Glutamatergic neuron (in vitro differentiated cells): Measurements from ENCODE around the gene NDUFV2. TPM values are rescaled to one million over a fixed set of nuclear protein-coding genes. Genes with fewer than 3 reads are reported as not detected.

ENCODE experiments used
- DNase-seq: peaks from one replicate; pipeline ENCODE4 v3.0.0; 2022
- H3K27ac Mint-ChIP-seq: one replicate; pipeline ENCODE4 v1.8.0; 2020; ENCODE audit warnings: mild to moderate bottlenecking, mixed read lengths, inconsistent platforms; ENCODE audit not compliant: unreplicated experiment
- H3K27me3 Mint-ChIP-seq: one replicate; pipeline ENCODE4 v1.8.0; 2020; ENCODE audit warnings: mild to moderate bottlenecking, moderate library complexity, mixed read lengths, inconsistent platforms; ENCODE audit not compliant: unreplicated experiment
- H3K36me3 Mint-ChIP-seq: one replicate; pipeline ENCODE4 v1.8.0; 2020; ENCODE audit warnings: mild to moderate bottlenecking, mixed read lengths, inconsistent platforms; ENCODE audit not compliant: unreplicated experiment
- H3K4me1 Mint-ChIP-seq: one replicate; pipeline ENCODE4 v1.8.0; 2020; ENCODE audit warnings: mild to moderate bottlenecking, low read depth, mixed read lengths, inconsistent platforms; ENCODE audit not compliant: unreplicated experiment
- H3K4me3 Mint-ChIP-seq: one replicate; pipeline ENCODE4 v1.8.0; 2020; ENCODE audit warnings: mild to moderate bottlenecking, mixed read lengths, inconsistent platforms; ENCODE audit not compliant: unreplicated experiment
- H3K9me3 Mint-ChIP-seq: one replicate; pipeline ENCODE4 v1.8.0; 2020; ENCODE audit warnings: mild to moderate bottlenecking, moderate library complexity, mixed read lengths, inconsistent platforms; ENCODE audit not compliant: unreplicated experiment
- CTCF ChIP-seq: fragments of 200-600 bp; sonication (generic); IDR thresholded peaks from one replicate; pipeline ENCODE4 v1.5.0; 2021; ENCODE audit not compliant: partially characterized antibody, unreplicated experiment
- total RNA-seq: library from RNA; stranded (reverse); fragmentation: NEBNext Ultra II Directional; extraction: Animal tissue kit (Norgen Biotek cat#: 25700); gene quantifications from one replicate; pipeline ENCODE4 v1.2.1, GENCODE V29; 2021; ENCODE audit not compliant: unreplicated experiment

NDUFV2 gene
- total RNA-seq, 1 donor from 2014 or later, result 133 TPM

GRCh38 chr18:9177466-9177865 is 75.0 kb downstream of the NDUFV2 start:
- Mint-ChIP-seq H3K9me3 (no peaks in the 10 kb centered on the region), H3K27me3 (no peaks in the 10 kb centered on the region), H3K36me3 (no peaks in the 10 kb centered on the region), H3K27ac (no peak overlapping the region), H3K4me3 (no peak overlapping the region), H3K4me1 (no peaks in the 10 kb centered on the region)
- no peak for DNase-seq
- no peak for TF ChIP-seq CTCF

GRCh38 chr18:9178557-9178956 is 76.1 kb downstream of the NDUFV2 start:
- Mint-ChIP-seq H3K4me1 (no peaks in the 10 kb centered on the region), H3K27ac (no peak overlapping the region), H3K36me3 (no peaks in the 10 kb centered on the region), H3K4me3 (no peak overlapping the region), H3K9me3 (no peaks in the 10 kb centered on the region), H3K27me3 (no peaks in the 10 kb centered on the region)
- no peak for DNase-seq
- no peak for TF ChIP-seq CTCF

- TF ChIP-seq CTCF, result no peak
- Mint-ChIP-seq H3K27me3 (no peaks in the 10 kb centered on the region), H3K4me3 (no peak overlapping the region), H3K9me3 (no peaks in the 10 kb centered on the region), H3K4me1 (no peaks in the 10 kb centered on the region), H3K36me3 (no peaks in the 10 kb centered on the region), H3K27ac (no peak overlapping the region)
- no peak for DNase-seq
Observed at GRCh38 chr18:9181275-9181674, 78.8 kb downstream of the NDUFV2 start.

- no peaks in the 10 kb centered on the region for H3K27me3 Mint-ChIP-seq
- no peak for TF ChIP-seq CTCF
- H3K27ac Mint-ChIP-seq, result no peak overlapping the region
- no peaks in the 10 kb centered on the region for H3K36me3 Mint-ChIP-seq
- H3K9me3 Mint-ChIP-seq, result no peaks in the 10 kb centered on the region
- no peak overlapping the region for H3K4me3 Mint-ChIP-seq
- no peaks in the 10 kb centered on the region for H3K4me1 Mint-ChIP-seq
- no peak for DNase-seq
Observed at GRCh38 chr18:9182852-9183399, 80.4 kb downstream of the NDUFV2 start.

Other genes starting within 250 kb of the NDUFV2 start
- 41.6 TPM for gene ANKRD12, start 34.1 kb downstream of the NDUFV2 start, total RNA-seq
- gene TWSG1, start 232.1 kb downstream of the NDUFV2 start, total RNA-seq, result 13.7 TPM